Dendritic cell treated with granulocyte-macrophage colony-stimulating factor and Interleukin-4, amounts not matched to agents 40 ng/mL and 50 ng/mL, for 4 days (primary cell): ENCODE measurements around the gene ABCB11.
"Not testable (repeated sequence)": the region's sequence is repeated elsewhere in the genome, so short reads cannot be mapped to it uniquely, and the experiment has no call there.

Experiments used
- H3K27ac Mint-ChIP-seq: one replicate; pipeline ENCODE4 v1.8.0; 2022; ENCODE audit warnings: mild to moderate bottlenecking, mixed read lengths
- H3K27me3 Mint-ChIP-seq: one replicate; pipeline ENCODE4 v1.8.0; 2022; ENCODE audit warnings: mild to moderate bottlenecking, mixed read lengths
- H3K36me3 Mint-ChIP-seq: one replicate; pipeline ENCODE4 v1.8.0; 2022; ENCODE audit warnings: low read depth, mixed read lengths
- H3K4me1 Mint-ChIP-seq: one replicate; pipeline ENCODE4 v1.8.0; 2022; ENCODE audit warnings: low read depth, mixed read lengths
- H3K4me3 Mint-ChIP-seq: one replicate; pipeline ENCODE4 v1.8.0; 2022; ENCODE audit warnings: mild to moderate bottlenecking, moderate library complexity, mixed read lengths
- H3K9me3 Mint-ChIP-seq: one replicate; pipeline ENCODE4 v1.8.0; 2022; ENCODE audit warnings: mixed read lengths
- intact Hi-C: fragments of 100-400 bp; cut with micrococcal nuclease; formaldehyde crosslinking; loops from one replicate; pipeline ENCODE4 v1.15.0; 2022

The ABCB11 gene

GRCh38 chr2:169034256-169034655 is 3.1 kb upstream of the ABCB11 start:
- no peaks in the 10 kb centered on the region for H3K27me3 Mint-ChIP-seq
- H3K36me3 Mint-ChIP-seq = no peaks in the 10 kb centered on the region
- intact Hi-C loops = no loop called here
- peaks cover 31% of the 10 kb centered on the region for H3K4me1 Mint-ChIP-seq
- H3K27ac Mint-ChIP-seq = no peak overlapping the region
- no peak overlapping the region for H3K4me3 Mint-ChIP-seq
- H3K9me3 Mint-ChIP-seq = peaks cover 8% of the 10 kb centered on the region

- no peak overlapping the region for H3K27ac Mint-ChIP-seq
- H3K4me1 Mint-ChIP-seq = no peaks in the 10 kb centered on the region
- peaks cover 8% of the 10 kb centered on the region for H3K9me3 Mint-ChIP-seq
- H3K36me3 Mint-ChIP-seq = no peaks in the 10 kb centered on the region
- intact Hi-C loops = no loop called here
- no peaks in the 10 kb centered on the region for H3K27me3 Mint-ChIP-seq
- H3K4me3 Mint-ChIP-seq = no peak overlapping the region
These were observed 1.8 kb downstream of the ABCB11 start for GRCh38 chr2:169029341-169029740.

- intact Hi-C loops = no loop called here
- H3K4me1 Mint-ChIP-seq = no peaks in the 10 kb centered on the region
- no peaks in the 10 kb centered on the region for H3K36me3 Mint-ChIP-seq
- no peaks in the 10 kb centered on the region for H3K9me3 Mint-ChIP-seq
- no peak overlapping the region for H3K4me3 Mint-ChIP-seq
- H3K27ac Mint-ChIP-seq = no peak overlapping the region
- H3K27me3 Mint-ChIP-seq = no peaks in the 10 kb centered on the region
These were observed 3.9 kb downstream of the ABCB11 start for GRCh38 chr2:169027234-169027633.

- Mint-ChIP-seq H3K27me3 (no peaks in the 10 kb centered on the region), H3K27ac (no peak overlapping the region), H3K9me3 (no peaks in the 10 kb centered on the region), H3K36me3 (no peaks in the 10 kb centered on the region), H3K4me3 (no peak overlapping the region), H3K4me1 (no peaks in the 10 kb centered on the region)
- intact Hi-C loops = no loop called here
These were observed 5.1 kb downstream of the ABCB11 start for GRCh38 chr2:169026056-169026455.

GRCh38 chr2:169023161-169023560 is 8.0 kb downstream of the ABCB11 start:
- H3K4me1 Mint-ChIP-seq = no peaks in the 10 kb centered on the region
- intact Hi-C loops = no loop called here
- H3K27me3 Mint-ChIP-seq = no peaks in the 10 kb centered on the region
- no peaks in the 10 kb centered on the region for H3K9me3 Mint-ChIP-seq
- H3K36me3 Mint-ChIP-seq = no peaks in the 10 kb centered on the region
- H3K27ac Mint-ChIP-seq = no peak overlapping the region
- H3K4me3 Mint-ChIP-seq = no peak overlapping the region

DNA sequence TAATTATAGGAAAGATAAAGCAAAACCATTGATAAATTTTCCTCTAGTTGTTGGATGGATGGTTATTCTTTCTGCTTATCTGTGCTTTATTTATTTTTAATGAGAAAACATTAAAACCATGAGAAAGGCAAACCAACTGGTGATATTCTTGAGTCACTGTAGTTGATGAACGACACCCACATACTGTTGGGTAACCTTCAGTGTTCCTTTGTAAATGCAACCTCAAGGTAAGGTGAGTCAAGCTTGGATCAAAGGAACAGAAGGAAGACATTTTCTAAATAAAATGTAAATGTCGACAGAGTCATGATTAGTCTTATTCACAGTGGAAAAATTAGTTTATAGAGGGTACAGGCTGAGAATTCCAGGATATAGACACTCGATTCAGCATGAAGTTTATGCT is 12.7 kb downstream of the ABCB11 start:
- no peak overlapping the region for H3K27ac Mint-ChIP-seq
- intact Hi-C loops = no loop called here
- peaks cover 19% of the 10 kb centered on the region for H3K9me3 Mint-ChIP-seq
- H3K4me3 Mint-ChIP-seq = no peak overlapping the region
- H3K4me1 Mint-ChIP-seq = peaks cover 18% of the 10 kb centered on the region
- no peaks in the 10 kb centered on the region for H3K36me3 Mint-ChIP-seq
- H3K27me3 Mint-ChIP-seq = no peaks in the 10 kb centered on the region

DNA sequence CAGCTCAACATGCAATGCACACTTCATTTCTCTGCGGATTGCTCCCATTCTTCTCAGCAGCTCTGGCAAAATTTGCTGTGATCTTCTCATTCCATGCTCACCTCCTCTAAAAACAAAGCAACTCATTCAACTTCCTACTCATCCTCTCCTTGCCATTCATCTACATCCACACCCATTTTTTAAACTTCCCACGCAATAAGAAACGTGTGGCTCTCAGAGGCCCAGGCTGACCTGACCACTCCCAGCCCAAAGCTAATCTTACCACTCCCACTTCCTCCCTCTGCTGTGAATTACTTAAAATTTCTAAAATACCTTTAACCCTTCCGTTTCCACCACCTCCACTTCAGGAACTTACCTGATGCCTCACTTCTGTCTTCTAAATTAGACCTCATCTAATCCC is 15.2 kb downstream of the ABCB11 start:
- Mint-ChIP-seq H3K4me1 (peaks cover 18% of the 10 kb centered on the region), H3K4me3 (no peak overlapping the region), H3K36me3 (no peaks in the 10 kb centered on the region), H3K27me3 (peaks cover 3% of the 10 kb centered on the region), H3K9me3 (peaks cover 19% of the 10 kb centered on the region), H3K27ac (no peak overlapping the region)
- intact Hi-C loops = no loop called here

DNA sequence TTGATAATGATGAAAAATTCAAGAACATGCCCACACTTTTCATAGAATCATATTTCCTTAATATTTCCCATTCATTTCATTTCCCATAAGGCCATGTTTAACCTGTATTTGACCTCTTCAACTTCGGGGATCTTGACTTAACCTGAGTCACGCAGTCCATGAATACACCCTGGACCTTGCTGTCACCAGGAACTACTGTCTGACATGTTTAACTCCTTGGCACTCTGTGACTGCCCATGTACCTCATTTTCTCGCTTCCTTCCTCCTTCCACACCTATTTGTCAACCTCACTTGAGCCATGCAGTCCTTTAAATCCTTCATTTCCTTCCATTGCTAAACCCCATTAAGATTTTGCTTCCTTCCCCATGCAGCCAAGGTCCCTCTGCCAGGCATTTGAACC is 16.3 kb downstream of the ABCB11 start:
- Mint-ChIP-seq H3K4me1 (peaks cover 18% of the 10 kb centered on the region), H3K36me3 (no peaks in the 10 kb centered on the region), H3K4me3 (no peak overlapping the region), H3K9me3 (peaks cover 19% of the 10 kb centered on the region), H3K27me3 (peaks cover 3% of the 10 kb centered on the region), H3K27ac (no peak overlapping the region)
- intact Hi-C loops = no loop called here

DNA sequence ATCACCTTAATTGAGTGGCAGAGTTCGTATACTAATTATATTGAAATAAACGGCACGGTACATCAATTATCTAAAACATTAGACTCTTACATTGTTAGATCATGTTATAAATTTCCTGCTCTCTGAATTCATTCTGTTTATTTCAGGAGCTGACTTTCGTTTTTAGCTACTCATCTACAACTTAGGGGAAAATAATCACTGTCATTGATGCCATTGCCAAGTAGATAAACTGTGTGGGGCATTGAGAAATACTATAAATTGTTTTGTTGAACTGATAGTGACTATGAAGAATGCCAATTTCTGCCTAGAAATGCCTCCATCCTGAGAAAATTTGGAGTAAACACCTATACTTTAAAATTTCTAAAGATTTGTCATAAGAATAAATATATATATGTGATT is 17.5 kb downstream of the ABCB11 start:
- Mint-ChIP-seq H3K36me3 (no peaks in the 10 kb centered on the region), H3K27me3 (peaks cover 3% of the 10 kb centered on the region)

DNA sequence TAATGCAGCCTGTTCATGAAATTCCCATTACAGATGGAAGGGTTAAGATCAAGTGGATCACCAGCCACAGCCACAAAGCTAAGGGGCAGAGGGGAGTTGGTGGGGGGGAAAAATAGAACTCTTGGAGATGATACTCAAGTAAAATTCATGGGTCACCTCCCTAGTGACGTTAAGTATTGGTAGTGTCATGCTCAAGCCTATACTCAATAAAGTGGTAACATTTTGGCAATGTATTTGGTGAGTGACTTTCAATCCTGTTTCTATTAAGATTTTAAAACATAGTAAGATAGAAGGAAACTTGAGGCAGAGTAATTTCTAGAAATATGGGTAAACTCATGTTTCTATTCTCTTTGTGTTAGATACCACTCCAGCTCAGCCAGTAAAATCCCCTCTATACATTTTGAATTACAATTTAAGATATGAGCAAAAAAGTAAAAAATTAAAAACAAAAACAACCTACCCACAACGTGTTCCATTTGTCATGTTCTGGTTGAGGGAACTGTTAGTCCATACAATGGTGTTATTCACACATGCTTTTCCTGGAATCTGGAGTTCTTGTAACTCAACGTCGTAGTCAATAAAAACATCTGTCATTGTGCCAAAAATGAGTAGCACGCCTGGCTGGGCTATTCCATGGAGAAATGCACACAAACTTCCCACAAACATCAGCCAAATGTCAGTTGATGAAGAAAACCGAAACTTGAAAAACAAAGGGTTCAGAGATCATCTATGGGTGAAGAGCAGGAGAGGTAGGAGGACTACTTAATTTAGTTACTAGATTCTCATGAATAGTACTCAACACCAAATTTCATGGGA is 18.1 kb downstream of the ABCB11 start:
- Mint-ChIP-seq H3K27me3 (peaks cover 4% of the 10 kb centered on the region), H3K4me3 (no peak overlapping the region), H3K36me3 (no peaks in the 10 kb centered on the region), H3K9me3 (peaks cover 19% of the 10 kb centered on the region), H3K27ac (no peak overlapping the region), H3K4me1 (peaks cover 23% of the 10 kb centered on the region)
- intact Hi-C loops = no loop called here

More for the DNA sequence above, 17.5 kb downstream of the ABCB11 start:
- Mint-ChIP-seq H3K9me3 (peaks cover 19% of the 10 kb centered on the region), H3K4me3 (no peak overlapping the region), H3K4me1 (peaks cover 18% of the 10 kb centered on the region), H3K27ac (no peak overlapping the region)
- intact Hi-C loops = no loop called here

- H3K27me3 Mint-ChIP-seq, intact Hi-C loops, H3K36me3 Mint-ChIP-seq, H3K4me3 Mint-ChIP-seq, H3K27ac Mint-ChIP-seq: not testable (repeated sequence)
- Mint-ChIP-seq H3K9me3 (peaks cover 19% of the 10 kb centered on the region), H3K4me1 (peaks cover 30% of the 10 kb centered on the region)
These were observed 18.8 kb downstream of the ABCB11 start for GRCh38 chr2:169012191-169012792.

GRCh38 chr2:169011698-169012097 is 19.4 kb downstream of the ABCB11 start:
- Mint-ChIP-seq H3K9me3 (peaks cover 19% of the 10 kb centered on the region), H3K4me3 (no peak overlapping the region), H3K27ac (no peak overlapping the region), H3K36me3 (no peaks in the 10 kb centered on the region), H3K4me1 (peaks cover 30% of the 10 kb centered on the region), H3K27me3 (peaks cover 4% of the 10 kb centered on the region)
- intact Hi-C loops = no loop called here

- Mint-ChIP-seq H3K27ac (no peak overlapping the region), H3K36me3 (no peaks in the 10 kb centered on the region), H3K9me3 (peaks cover 13% of the 10 kb centered on the region), H3K4me3 (no peak overlapping the region), H3K27me3 (peaks cover 4% of the 10 kb centered on the region), H3K4me1 (peaks cover 25% of the 10 kb centered on the region)
- intact Hi-C loops = no loop called here
These were observed 20.3 kb downstream of the ABCB11 start for GRCh38 chr2:169010633-169011460.
